GM23338 (cell line): ENCODE measurements around the gene KRT3. TPM values are rescaled to one million over a fixed set of nuclear protein-coding genes. Genes with fewer than 3 reads are reported as not detected.

ENCODE experiments used
- ATAC-seq: fragments of 200-7000 bp; cut with Tn5 transposase; 3 replicates; pipeline ENCODE4 v1.9.1; 2020
- DNase-seq: peaks from one replicate; pipeline ENCODE4 v3.0.0-alpha.2; 2015; ENCODE audit warnings: low spot score
- H2AFZ ChIP-seq: fragments of 200-600 bp; sonication (generic); 2 replicates; pipeline ENCODE4 v1.8.0; 2016; ENCODE audit warnings: antibody characterized with exemption, mild to moderate bottlenecking, moderate library complexity
- H3F3A ChIP-seq: fragments of 200-600 bp; sonication (generic); replicated peaks from 2 replicates; pipeline ENCODE4 v1.8.0; 2017; ENCODE audit warnings: antibody characterized with exemption, mixed run types, low read depth
- H3K27ac ChIP-seq: fragments of 200-600 bp; sonication (generic); 2 replicates; pipeline ENCODE4 v1.6.1; 2016; ENCODE audit warnings: low read depth
- H3K27me3 ChIP-seq: fragments of 200-600 bp; sonication (generic); 2 replicates; pipeline ENCODE4 v1.8.0; 2016; ENCODE audit warnings: mild to moderate bottlenecking, mixed run types, moderate library complexity; ENCODE audit not compliant: insufficient read depth
- H3K36me3 ChIP-seq: fragments of 200-600 bp; sonication (generic); 2 replicates; pipeline ENCODE4 v1.8.0; 2016; ENCODE audit warnings: mild to moderate bottlenecking; ENCODE audit not compliant: insufficient read depth
- H3K4me1 ChIP-seq: fragments of 200-600 bp; sonication (generic); 2 replicates; pipeline ENCODE4 v1.8.0; 2016; ENCODE audit warnings: mild to moderate bottlenecking, moderate library complexity; ENCODE audit not compliant: insufficient read depth
- H3K4me2 ChIP-seq: fragments of 200-600 bp; sonication (generic); 2 replicates; pipeline ENCODE4 v1.7.1; 2017; ENCODE audit warnings: mixed run types
- H3K4me3 ChIP-seq: fragments of 200-600 bp; sonication (generic); 2 replicates; pipeline ENCODE4 v1.6.1; 2016; ENCODE audit warnings: mixed run types
- H3K79me2 ChIP-seq: fragments of 200-600 bp; sonication (generic); replicated peaks from 2 replicates; pipeline ENCODE4 v1.8.0; 2017; ENCODE audit warnings: mild to moderate bottlenecking; ENCODE audit not compliant: insufficient read depth
- H3K9me2 ChIP-seq: fragments of 200-600 bp; sonication (generic); 2 replicates; pipeline ENCODE4 v1.8.0; 2017; ENCODE audit not compliant: insufficient read depth
- H4K20me1 ChIP-seq: fragments of 200-600 bp; sonication (generic); replicated peaks from 2 replicates; pipeline ENCODE4 v1.8.0; 2017; ENCODE audit warnings: mild to moderate bottlenecking; ENCODE audit not compliant: insufficient read depth
- H3K27ac Mint-ChIP-seq: 2 replicates; pipeline ENCODE4 v1.8.0; 2020; ENCODE audit warnings: inconsistent platforms, mild to moderate bottlenecking, moderate library complexity, mixed read lengths
- H3K27me3 Mint-ChIP-seq: 3 replicates; pipeline ENCODE4 v1.8.0; 2022; ENCODE audit warnings: low read depth, mild to moderate bottlenecking, moderate library complexity, mixed read lengths, inconsistent platforms; ENCODE audit not compliant: insufficient read depth, poor library complexity
- H3K36me3 Mint-ChIP-seq: 3 replicates; pipeline ENCODE4 v1.8.0; 2021; ENCODE audit warnings: low read depth, mild to moderate bottlenecking, inconsistent platforms, moderate library complexity, mixed read lengths
- H3K4me1 Mint-ChIP-seq: 3 replicates; pipeline ENCODE4 v1.8.0; 2020; ENCODE audit warnings: mild to moderate bottlenecking, inconsistent platforms, mixed read lengths
- H3K4me3 Mint-ChIP-seq: 3 replicates; pipeline ENCODE4 v1.8.0; 2021; ENCODE audit warnings: moderate library complexity, mild to moderate bottlenecking, inconsistent platforms, mixed read lengths
- H3K9me3 Mint-ChIP-seq: 3 replicates; pipeline ENCODE4 v1.8.0; 2020; ENCODE audit warnings: moderate library complexity, mild to moderate bottlenecking, inconsistent platforms, mixed read lengths
- CREB1 ChIP-seq: fragments of 250-450 bp; sonication (Bioruptor Pico); IDR thresholded peaks from 2 replicates; pipeline ENCODE4 v1.5.0; 2020; ENCODE audit warnings: low read depth, mild to moderate bottlenecking, moderate library complexity
- ETS1 ChIP-seq: IDR thresholded peaks from 2 replicates; pipeline ENCODE4 v1.6.1; 2016; ENCODE audit warnings: antibody characterized with exemption
- EZH2 ChIP-seq: fragments of 200-600 bp; sonication (generic); IDR thresholded peaks from one replicate; pipeline ENCODE4 v1.8.0; 2017; ENCODE audit warnings: antibody characterized with exemption, mild to moderate bottlenecking, low read depth; ENCODE audit not compliant: unreplicated experiment
- NANOG ChIP-seq: IDR thresholded peaks from 2 replicates; pipeline ENCODE4 v1.6.1; 2016; ENCODE audit warnings: antibody characterized with exemption, borderline replicate concordance
- STAT1 ChIP-seq: IDR thresholded peaks from one replicate; pipeline ENCODE4 v1.6.1; 2016; ENCODE audit warnings: antibody characterized with exemption; ENCODE audit not compliant: unreplicated experiment
- ZNF462 ChIP-seq: fragments of 250-450 bp; sonication (Bioruptor Pico); IDR thresholded peaks from 2 replicates; pipeline ENCODE4 v1.5.0; 2020; ENCODE audit warnings: mild to moderate bottlenecking, moderate library complexity
- polyA plus RNA-seq: library from polyadenylated mRNA; unstranded; fragments of >200 nt; fragmentation: Nextera tagmentation; extraction: Ambion mirVana; gene quantifications from 2 replicates; pipeline ENCODE4 v1.2.1, GENCODE V29; 2016
- total RNA-seq: library from RNA; depleted of rRNA; stranded (reverse); fragments of >200 nt; shearing (Covaris generic); gene quantifications from 2 replicates; pipeline ENCODE4 v1.2.3, GENCODE V29; 2014

KRT3 gene
- total and polyA plus RNA-seq, 2 experiments from 2014 or later = not detected

- TF ChIP-seq ZNF462 (CRISPR knock-in tag) (no peak), STAT1 (no peak), NANOG (no peak), EZH2 (no peak)
These were observed 6.1 kb downstream of the KRT3 start (continued) for GRCh38 chr12:52789637-52790426.

- Mint-ChIP-seq H3K36me3 (no peaks in the 10 kb centered on the region), H3K4me1 (peaks cover 5% of the 10 kb centered on the region), H3K4me3 (peak overlapping the region; percentile 52; the same call in 2 of the 3 replicates), H3K27ac (no peak overlapping the region), H3K27me3 (peaks cover 12% of the 10 kb centered on the region), H3K9me3 (no peaks in the 10 kb centered on the region)
- Histone ChIP-seq H3K4me3 (no peak overlapping the region), H3K36me3 (no peaks in the 10 kb centered on the region), H3K4me2 (no peak overlapping the region), H3K27me3 (no peaks in the 10 kb centered on the region), H3K27ac (no peak overlapping the region), H3K79me2 (no peaks in the 10 kb centered on the region), H2AFZ (peak overlapping the region; percentile 72; the same call in 1 of the 2 replicates), H4K20me1 (no peaks in the 10 kb centered on the region), H3F3A (no peaks in the 10 kb centered on the region), H3K4me1 (no peaks in the 10 kb centered on the region), H3K9me2 (peaks cover 2% of the 10 kb centered on the region)
- ATAC-seq (no peak), DNase-seq (no peak)
- TF ChIP-seq ETS1 (no peak), CREB1 (CRISPR knock-in tag) (no peak), EZH2 (no peak)
These were observed 6.9 kb downstream of the KRT3 start for GRCh38 chr12:52788876-52789636.
